GM21737 (cell line): ENCODE data around the gene LITAF.
"Not testable (repeated sequence)": the region's sequence is repeated elsewhere in the genome, so short reads cannot be mapped to it uniquely, and the experiment has no call there.

Experiments
- ATAC-seq: cut with Tn5 transposase; IDR thresholded peaks from one replicate; pipeline ENCODE4 v1.9.1; 2021; ENCODE audit warnings: mild to moderate bottlenecking, moderate library complexity; ENCODE audit not compliant: unreplicated experiment

Gene LITAF

DNA sequence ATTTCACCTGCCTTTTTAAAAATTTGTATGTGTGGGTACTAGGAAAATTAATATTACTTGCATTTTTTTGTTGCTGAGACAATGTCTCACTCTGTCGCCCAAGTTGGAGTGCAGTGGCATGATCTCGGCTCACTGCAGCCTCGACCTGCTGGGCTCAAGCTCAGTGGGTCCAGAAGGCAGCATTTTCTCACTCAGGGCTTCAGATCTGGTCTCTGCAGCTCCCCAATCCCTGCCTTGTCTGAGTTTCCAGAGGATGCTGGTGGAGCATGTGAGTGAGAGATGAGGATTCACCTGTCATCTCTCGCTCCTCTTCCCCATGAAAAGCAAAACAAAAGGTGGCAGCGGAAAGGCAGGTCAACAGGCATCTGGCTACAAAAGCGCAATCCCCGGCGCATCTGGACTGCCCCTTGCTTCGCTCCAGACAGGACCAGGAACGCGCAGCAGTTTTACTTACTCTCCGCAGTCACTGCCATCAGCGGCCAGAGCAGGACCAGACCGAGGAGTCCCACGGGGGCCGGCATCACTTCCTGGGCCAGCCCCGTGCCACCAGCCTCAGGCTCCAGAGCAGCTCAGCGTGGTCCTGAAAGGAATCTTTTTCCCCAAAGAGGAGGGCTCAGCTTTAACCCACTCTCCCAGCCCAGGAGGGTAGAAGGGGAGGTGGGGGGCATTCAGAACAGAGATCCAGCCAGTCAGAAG, 59.9 kb downstream of the LITAF start:
- no peak for ATAC-seq

GRCh38 chr16:11524098-11524760, 62.5 kb downstream of the LITAF start:
- ATAC-seq, result no peak

GRCh38 chr16:11521055-11521454, 65.7 kb downstream of the LITAF start:
- ATAC-seq, result no peak

DNA sequence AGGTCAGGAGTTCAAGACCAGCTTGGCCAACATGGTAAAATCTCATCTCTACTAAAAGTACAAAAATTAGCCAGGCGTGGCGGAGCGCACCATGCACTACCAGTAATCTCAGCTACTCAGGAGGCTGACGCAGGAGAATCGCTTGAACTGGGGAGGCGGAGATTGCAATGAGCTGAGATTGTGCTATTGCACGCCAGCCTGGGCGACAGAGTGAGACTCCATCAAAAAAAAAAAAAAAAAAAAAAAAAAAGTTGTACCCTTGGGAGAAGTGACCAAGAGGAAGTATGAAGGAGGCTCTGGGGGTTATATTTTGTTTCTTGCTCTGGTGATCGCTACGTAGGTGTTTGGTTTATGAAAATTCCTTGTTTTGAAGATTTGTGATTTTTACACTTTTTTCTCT, 66.3 kb downstream of the LITAF start:
- ATAC-seq, result no peak

DNA sequence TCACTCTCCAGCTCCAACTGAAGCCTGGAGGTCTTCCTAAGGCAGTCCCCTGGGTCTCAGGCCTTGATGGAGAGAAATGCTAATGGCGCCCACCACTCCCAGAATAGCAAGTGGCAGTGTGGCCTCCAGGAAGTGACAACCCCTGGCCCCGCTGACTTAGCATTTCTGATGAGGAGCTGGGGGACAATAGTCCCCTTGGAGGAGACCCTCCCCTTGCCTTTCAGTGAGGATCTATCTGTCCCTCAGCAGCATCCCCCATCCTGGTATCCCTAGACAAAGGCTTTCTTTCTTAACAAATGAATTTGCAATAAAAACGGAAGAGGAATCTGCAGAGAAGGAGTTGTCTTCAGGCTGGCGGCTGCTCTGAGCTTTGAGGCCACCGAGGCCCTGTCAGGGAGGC, 68.8 kb downstream of the LITAF start:
- no peak for ATAC-seq

- no peak for ATAC-seq
Measured at GRCh38 chr16:11515540-11516430, 70.9 kb downstream of the LITAF start.

GRCh38 chr16:11514283-11514682, 72.4 kb downstream of the LITAF start:
- ATAC-seq, result no peak

DNA sequence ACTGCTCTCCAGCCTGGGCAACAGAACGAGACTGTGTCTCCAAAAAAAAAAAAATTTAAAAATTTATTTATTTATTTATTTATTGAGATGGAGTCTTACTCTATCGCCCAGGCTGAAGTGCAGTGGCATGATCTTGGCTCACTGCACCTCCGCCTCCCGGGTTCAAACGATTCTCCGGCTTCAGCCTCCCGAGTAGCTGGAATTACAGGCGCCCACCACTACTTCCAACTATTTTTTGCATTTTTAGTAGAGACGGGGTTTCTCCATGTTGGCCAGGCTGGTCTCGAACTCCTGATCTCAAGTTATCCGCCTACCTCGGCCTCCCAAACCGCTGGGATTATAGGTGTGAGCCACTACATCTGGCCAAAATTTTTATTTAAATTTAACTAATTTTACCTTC, 73.4 kb downstream of the LITAF start:
- ATAC-seq, result not testable (repeated sequence)

DNA sequence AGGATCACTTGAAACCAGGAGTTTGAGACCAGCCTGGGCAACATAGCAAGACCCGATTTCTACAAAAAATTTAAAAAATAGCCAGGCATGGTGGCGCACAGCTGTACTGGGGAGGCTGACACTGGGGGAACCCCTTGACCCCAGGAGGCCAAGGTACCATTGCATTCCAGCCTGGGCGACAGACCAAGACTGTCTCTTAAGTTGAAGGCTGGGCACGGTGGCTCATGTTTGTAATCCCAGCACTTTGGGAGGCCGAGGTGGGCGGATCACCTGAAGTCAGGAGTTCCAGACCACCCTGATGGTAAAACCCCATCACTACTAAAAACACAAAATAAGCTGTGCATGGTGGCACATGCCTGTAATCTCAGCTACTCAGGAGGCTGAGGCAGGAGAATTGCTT, 74.9 kb downstream of the LITAF start:
- no peak for ATAC-seq

DNA sequence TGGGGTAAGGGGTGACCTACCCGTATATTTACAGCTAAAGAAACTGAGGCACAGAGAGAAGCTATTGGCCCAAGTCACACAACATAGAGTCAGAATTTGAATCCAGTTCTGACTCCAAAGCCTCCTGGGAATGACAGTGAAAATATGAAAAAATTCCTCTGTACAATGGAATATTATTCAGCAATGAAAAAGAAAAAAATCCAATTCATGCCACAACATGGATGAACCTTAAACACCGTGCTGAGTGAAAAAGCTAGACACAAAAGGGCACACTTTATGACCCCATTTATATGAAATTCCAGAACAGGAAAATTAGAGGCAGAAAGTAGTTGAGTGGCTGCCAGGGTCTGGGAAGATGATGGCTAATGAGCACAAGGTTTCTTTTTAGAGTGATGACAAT, 75.4 kb downstream of the LITAF start:
- no peak for ATAC-seq

DNA sequence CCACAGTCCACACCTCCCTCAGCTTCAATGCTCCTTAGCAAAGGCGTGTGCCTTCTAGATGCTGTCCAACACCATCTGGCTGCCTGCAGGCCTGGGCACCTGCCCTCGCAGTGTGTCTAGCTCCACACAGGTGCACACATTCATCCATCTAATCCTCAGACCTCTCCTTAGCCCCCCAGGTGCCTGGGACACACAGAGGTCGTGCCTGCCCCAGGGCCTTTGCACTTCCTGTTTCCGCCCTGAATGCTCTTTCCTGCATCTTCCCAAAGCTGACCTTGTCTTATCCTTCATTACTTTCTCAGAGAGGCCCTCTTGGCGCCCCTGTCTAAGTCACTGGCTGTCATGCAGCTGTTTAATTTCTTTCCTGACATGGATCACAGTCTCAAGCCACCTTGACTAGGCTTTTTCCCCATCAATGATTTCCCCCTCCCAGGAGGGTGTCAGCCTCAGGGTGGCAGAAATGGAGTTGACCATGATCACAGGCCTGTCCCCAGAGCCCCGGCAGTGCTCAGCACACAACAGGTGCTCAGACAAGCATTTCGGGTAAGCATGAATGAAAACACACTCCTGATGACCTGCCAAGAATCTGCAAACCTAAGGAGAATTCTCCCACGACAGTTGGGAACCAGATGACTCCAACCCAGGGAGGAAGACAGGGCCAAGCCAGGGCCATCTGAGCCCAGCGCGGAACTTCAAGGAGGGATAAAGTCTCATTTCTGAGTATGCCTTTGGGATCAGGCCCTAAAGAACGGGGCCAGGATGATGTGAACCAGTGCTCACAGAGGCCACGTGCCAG, 76.3 kb downstream of the LITAF start:
- ATAC-seq, result no peak

- ATAC-seq, result no peak
Measured at GRCh38 chr16:11507991-11508390, 78.7 kb downstream of the LITAF start.

DNA sequence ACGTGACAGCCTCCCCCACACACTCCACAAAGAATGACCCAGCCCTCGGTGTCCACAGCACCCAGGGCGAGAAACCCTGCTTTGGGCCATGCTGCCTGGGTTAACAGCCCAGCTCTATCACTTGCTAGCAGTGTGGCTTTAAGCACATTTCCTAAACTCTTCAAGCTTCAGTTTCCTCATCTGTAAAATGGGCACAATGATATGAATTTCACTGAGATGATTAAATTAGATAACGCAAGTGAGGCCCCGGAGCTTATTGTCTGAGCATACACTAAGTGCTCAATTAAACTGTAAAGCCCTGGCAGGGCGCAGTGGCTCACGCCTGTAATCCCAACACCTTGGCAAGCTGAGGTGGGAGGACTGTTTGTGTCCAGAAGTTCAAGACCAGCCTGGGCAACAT, 79.4 kb downstream of the LITAF start:
- no peak for ATAC-seq

- ATAC-seq, result no peak
Measured at GRCh38 chr16:11506741-11507305, 79.9 kb downstream of the LITAF start.

DNA sequence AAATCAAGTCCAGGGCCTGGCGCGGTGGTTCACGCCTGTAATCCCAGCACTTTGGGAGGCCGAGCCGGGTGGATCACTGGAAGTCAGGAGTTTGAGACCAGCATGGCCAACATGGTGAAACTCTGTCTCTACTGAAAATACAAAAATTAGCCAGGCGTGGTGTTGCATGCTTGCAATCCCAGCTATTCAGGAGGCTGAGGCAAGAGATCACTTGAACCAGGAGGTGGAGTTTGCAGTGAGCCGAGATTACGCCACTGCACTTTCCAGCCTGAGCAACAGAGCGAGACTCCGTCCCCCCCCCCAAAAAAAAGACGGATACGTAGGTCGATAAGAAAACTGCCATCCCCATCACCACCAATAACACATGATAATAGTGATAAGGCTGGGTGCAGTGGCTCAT, 82.5 kb downstream of the LITAF start:
- not testable (repeated sequence) for ATAC-seq

GRCh38 chr16:11503566-11503965, 83.2 kb downstream of the LITAF start:
- ATAC-seq, result no peak

DNA sequence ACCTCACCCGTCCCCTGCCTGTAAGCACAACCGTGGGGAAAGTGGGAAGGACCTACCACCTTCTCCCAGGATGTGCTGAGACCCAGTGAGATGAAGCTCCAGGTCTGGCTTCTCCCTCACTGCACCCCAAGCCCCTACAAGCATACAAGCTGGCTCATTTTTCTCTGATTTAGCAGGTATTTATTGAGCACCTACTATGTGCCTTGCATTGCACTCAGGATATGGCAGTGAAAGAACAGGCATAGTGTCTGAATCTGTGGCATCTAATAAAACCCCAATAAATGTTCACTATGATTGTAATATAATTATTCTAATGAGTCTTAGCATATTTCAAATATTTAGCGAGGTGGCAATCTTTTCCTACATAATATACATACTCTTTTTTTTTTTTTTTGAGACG, 84.5 kb downstream of the LITAF start:
- no peak for ATAC-seq

DNA sequence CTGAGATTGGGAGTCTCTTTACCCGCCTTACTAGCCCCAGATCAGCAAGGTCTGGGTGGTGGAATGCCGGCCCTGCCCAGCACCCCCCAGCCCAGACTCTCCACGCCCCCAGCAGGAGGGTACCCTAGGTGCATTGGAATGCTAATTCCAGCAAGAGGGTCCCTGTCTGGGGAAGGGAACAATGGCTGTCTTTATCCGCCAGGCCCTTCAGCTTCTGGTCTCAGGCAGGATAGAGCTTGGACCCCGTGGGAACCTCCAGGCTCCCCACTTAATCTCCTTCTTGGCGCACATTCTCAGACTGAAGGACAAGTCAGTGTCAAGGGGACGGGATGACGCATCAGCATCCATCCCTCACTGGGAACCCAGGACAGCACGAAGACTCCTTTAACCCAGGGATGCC, 85.1 kb downstream of the LITAF start:
- no peak for ATAC-seq

GRCh38 chr16:11500700-11501346, 85.9 kb downstream of the LITAF start:
- ATAC-seq, result no peak
